ENCODE measurements around the gene MLLT3.

DNA sequence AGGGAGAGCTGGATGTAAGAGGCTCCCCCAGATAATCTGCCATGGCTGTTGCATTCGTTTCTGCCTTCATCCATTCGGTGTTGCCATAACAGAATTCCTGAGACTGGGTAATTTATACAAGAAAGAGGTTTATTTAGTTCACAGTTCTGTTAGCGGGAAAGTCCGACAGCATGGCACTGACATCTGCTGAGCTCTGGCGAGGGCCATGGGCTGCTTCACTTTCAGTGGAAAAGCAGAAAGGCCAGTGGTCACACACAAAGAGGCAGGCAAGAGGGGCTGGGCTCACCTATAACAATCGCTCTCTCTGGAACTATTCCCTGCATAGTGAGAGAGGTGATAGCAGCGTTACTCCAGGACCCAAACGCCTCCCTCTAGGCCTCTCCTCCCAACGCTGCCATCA is 305.9 kb downstream of the MLLT3 start:
- TF ChIP-seq POLR2A (IDR thresholded peaks at IDR 0.05) (no peak), EP300 (IDR thresholded peaks at IDR 0.05) (no peak)
- TF ChIP-seq, protein P1, sequence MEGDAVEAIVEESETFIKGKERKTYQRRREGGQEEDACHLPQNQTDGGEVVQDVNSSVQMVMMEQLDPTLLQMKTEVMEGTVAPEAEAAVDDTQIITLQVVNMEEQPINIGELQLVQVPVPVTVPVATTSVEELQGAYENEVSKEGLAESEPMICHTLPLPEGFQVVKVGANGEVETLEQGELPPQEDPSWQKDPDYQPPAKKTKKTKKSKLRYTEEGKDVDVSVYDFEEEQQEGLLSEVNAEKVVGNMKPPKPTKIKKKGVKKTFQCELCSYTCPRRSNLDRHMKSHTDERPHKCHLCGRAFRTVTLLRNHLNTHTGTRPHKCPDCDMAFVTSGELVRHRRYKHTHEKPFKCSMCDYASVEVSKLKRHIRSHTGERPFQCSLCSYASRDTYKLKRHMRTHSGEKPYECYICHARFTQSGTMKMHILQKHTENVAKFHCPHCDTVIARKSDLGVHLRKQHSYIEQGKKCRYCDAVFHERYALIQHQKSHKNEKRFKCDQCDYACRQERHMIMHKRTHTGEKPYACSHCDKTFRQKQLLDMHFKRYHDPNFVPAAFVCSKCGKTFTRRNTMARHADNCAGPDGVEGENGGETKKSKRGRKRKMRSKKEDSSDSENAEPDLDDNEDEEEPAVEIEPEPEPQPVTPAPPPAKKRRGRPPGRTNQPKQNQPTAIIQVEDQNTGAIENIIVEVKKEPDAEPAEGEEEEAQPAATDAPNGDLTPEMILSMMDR (IDR thresholded peaks at IDR 0.05), result no peak
